ENCODE measurements around the gene MX1. TPM values are rescaled to one million over a fixed set of nuclear protein-coding genes. Genes with fewer than 3 reads are reported as not detected.
A peak's percentile ranks its signal among the peaks of the same experiment; 100 is the strongest.

The MX1 gene
- polyA plus RNA-seq, 5 donors: 6.3 to 11.3 (median 7.4) TPM

- no peak for DNase-seq
Measured at GRCh38 chr21:41459884-41460534, 34.0 kb downstream of the MX1 start.

DNA sequence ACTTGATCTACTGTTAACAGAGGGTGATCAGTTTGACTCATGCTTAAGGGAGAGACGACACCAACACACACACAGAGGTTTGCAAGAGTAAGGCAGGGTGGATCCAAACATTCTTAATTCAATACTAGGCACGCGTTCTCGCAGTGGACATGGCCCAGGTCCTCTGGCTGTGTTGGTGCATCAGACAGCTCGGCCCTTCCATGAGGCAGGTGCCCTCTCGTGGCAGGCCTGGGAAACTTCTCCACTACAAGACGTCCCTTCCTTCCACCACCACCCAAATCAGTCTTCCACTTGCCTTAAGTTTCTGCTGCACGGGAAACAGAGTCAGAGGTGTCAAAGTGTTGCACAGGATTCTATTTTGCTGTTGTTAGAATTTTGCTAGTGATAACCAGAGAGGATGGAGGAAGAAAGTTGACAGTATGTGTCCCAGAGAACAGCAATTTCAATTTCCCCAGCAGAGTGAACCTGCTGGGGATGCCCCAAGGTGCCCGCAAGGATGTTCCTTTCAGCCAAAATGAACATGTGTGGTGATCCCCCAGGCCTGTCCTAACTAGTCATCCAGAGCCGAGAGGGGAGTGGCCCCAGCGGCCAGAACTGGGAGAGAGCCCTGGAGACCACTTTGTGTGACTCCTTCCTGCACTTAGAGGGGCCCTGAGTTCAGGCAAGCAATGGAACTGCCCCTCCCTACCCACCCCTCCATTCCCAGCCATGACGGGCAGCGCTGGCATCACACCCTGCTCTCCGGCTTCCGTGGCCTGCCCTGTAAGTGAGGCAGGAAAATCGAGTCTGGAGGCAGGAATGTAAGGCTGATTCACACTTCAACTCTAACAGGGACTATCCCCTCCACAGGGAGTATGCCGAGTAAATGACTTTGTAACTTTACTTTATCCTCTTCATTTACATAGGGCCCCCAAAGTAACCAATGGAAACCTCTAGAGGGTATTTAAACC lies 34.8 kb downstream of the MX1 start:
- DNase-seq: peak in 1 of 2 donors; percentile 42

DNA sequence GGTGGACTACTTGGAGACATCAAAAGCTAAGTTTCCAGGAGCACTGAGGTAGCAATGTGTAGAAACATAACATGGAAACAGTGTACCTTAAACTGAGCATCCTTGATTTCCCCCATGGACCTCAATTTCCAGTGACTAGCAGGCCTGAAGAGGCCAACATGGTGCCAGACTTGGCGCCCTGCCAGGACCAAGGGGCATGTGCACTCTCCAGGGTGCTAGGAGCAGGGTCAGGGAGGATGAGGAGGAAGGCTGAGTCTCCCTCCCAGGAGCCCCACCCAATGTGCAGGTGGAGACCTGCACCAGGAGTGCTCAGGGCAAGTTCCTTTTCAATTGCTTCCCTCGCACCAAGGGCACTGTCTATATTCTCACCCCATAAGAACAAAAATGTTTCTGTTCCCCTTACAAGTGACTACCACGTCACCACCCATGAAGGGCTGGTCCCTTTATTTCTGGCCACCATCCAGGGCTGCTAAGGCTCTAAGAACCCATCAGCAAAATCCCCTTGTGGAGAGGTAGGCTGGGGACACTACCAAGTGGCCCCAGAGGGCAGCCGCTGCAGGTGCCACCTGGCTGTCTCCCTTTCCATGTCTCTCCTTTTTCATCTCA lies 39.2 kb downstream of the MX1 start:
- no peak for DNase-seq

DNA sequence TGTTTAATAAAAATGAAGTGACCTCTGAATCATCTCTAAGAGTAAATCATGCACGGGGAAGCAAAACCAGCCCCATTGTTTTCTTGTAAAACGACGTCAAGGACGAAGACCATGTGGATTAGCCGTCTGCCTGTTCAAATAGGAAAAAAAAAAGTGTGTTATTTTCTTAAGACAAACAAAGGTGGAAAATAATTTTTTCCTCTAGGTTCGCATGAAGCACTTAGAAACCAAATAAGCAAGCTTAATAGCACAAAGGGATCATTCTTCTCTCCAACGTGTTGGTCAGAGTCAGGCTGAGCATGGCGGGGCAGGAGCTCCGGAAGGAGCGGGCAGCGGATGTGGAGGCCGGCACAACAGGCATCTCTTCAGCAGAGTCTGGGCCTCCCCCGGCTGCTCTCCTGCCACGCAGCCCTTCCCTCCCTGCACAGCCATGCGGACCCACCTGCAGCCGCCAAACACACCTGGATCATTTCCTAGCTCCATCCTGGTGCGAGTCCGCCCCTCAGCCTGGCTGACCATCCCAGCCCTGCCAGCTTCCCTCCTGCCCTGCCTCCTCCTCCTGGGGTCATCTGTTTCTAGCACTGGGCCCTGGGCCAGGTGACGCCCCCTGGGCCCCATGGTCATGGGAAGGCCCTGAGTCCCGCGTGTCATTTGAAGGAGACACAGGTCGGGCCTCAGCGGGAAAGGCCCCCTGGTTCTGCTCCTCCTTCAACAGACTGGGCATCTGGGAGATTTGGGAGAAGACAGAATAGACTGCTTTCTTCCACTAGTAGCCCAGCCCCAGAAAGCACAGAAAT lies 40.2 kb downstream of the MX1 start:
- DNase-seq: no peak

GRCh38 chr21:41470054-41470453 lies 44.0 kb downstream of the MX1 start:
- DNase-seq: no peak

DNA sequence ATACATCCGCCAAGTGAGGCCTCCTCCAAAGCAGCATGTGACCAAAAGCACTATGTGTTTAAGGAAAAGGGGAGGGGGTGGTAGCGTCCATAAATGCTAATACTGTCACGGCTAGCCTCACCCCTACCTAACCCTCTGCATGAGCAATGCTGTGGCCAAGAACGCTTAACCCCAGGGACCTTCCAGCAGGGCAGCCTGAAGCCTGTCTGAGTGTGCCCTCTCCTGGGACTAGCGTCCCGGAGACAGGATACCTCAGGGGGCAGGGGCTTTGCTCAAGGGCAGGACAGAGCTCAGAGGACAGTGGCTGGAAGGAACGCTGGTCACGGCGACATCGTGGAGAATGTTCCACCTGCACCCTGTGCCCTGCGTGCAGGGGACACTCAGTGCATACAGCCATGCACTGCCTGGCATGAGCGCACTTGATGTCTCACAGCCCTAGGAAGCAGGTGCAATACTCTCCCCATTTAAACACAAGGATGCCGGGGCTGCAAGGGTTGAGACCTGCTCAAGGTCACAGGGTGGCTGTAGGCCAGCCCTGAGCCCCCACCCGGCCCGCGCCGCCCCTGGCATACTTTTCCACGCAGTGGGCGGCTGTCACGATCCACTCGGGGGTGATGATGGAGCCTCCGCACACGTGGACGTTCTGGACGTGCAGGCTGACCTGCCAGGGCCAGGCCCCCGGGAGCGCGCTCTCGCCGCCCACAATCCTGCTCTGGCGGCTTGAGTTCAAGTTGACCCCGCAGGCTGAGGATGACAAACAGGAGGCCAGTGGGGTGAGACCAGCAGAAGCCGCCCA lies 46.9 kb downstream of the MX1 start:
- no peak for DNase-seq

DNA sequence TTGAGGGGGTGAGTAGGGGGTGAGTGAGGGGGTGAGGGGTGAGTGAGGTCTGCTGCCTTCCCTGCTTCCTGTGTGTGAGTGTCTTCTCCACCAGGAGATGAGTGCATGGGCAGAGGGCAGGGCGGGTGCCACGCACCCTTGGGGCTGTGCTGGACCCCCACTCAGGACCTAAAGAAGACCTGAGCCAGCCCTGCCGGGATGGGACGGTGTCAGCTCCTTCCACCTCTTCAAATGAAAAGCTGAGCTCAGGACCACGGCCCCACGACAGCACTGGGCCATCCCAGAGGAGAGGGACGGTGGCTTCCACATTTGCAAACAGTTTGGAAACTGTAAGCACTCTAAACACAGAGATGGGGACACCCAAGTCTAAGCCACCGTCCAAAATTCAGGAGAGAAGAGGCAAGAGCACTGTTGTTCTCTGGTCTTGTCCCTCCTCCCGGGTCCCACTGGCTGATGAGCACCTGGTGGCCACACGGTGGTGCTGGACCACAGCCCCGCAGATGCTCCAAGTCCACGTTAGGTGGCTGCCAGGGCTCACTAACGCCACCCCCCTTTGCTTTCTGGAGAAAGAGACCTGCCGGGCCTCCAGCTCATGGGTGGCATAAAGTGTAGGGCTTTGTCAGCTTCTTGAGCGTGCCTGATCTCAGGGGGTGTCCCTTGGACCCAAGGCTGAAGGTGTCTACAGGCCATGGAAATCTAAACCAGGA lies 49.8 kb downstream of the MX1 start:
- DNase-seq: no peak

GRCh38 chr21:41477641-41478318 lies 51.7 kb downstream of the MX1 start:
- DNase-seq: no peak

- DNase-seq: no peak
Measured at GRCh38 chr21:41478319-41479177, 52.5 kb downstream of the MX1 start.

DNA sequence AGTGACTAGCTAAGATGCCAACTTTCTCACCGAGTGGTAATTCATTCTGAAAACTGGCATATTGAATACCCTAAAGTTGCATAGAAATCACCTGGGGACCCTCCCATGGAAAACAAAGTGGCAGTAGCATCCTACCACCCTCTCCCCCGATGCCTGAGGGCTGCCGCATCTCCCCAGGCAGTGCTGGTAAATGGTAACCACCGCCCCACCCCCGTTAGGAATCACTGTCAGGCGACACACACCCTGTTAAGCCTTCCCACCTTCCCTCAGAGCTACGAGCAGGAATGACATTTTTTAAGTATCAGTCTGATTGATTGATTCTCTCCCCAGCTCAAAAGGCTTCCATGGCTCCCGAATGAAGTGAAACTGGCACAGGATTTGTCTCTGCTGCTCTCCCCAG lies 53.6 kb downstream of the MX1 start:
- no peak for DNase-seq

- no peak for DNase-seq
Measured at GRCh38 chr21:41480086-41480690, 54.1 kb downstream of the MX1 start.

DNA sequence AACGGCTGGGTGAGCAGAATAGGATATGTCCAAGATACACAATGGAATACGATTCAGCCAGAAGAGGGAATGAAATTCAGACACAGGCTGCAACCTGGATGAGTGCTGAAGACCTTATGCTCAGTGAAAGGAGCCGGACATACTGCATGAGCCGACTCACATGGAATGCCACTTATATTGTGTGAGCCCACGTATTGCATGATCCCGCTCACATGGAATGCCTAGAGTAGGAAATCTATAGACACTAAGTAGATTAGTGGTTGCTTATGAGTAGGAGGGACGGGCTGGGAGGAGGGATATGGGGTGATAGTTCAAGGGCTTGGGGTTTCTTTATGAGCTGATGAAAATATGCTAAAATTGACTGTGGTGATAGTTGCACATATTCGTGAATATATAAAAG lies 55.2 kb downstream of the MX1 start:
- no peak for DNase-seq

GRCh38 chr21:41482301-41482700 lies 56.3 kb downstream of the MX1 start:
- no peak for DNase-seq

DNA sequence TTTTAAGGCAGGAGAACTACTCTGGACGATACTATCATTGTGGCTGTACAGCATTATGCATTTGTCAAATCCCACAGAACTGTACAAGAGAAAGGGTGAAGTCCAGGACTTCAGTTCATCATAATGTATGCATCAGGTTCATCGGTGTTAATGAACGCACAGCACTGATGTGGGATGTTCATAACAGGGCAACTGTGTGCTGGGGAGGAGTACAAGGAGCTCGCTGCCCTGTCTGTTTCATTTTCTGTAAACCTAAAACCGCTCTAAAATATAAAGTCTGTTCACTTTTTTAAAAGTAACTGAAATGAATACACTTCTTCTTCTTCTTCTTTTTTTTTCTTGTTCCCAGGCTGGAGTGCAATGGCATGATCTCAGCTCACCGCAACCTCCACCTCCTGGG lies 56.9 kb downstream of the MX1 start:
- DNase-seq: no peak

GRCh38 chr21:41483415-41483814 lies 57.4 kb downstream of the MX1 start:
- no peak for DNase-seq

- DNase-seq: no peak
Measured at GRCh38 chr21:41483973-41484372, 57.9 kb downstream of the MX1 start.

- DNase-seq: no peak
Measured at GRCh38 chr21:41487082-41487481, 61.0 kb downstream of the MX1 start.

- no peak for DNase-seq
Measured at GRCh38 chr21:41488080-41488479, 62.0 kb downstream of the MX1 start.
